NCI-H2227 (cell line): ENCODE results near the gene DFFA.
A peak's percentile ranks its signal among the peaks of the same experiment; 100 is the strongest.

ENCODE experiments used
- DNase-seq: peaks from one replicate; lab custom pipeline; 2025; ENCODE audit not compliant: unreplicated experiment; lab: John Stamatoyannopoulos, UW

The DFFA gene

GRCh38 chr1:10472220-10473144, at the start of gene DFFA:
DFFA (minus strand) TSS chr1:10472529; CDS start chr1:10472458, 71 bp downstream.
- peak; percentile 97 for DNase-seq

GRCh38 chr1:10521537-10522157, 49.3 kb upstream of the DFFA start:
- DNase-seq, result no peak

- no peak for DNase-seq
Observed at GRCh38 chr1:10520952-10521351, 48.6 kb upstream of the DFFA start.

GRCh38 chr1:10520497-10520896, 48.2 kb upstream of the DFFA start:
- DNase-seq, result no peak

GRCh38 chr1:10519016-10519417, 46.7 kb upstream of the DFFA start:
- peak; percentile 82 for DNase-seq

GRCh38 chr1:10517677-10517982, 45.3 kb upstream of the DFFA start:
- DNase-seq, result no peak

GRCh38 chr1:10516925-10517676, 44.8 kb upstream of the DFFA start:
- DNase-seq, result no peak

- no peak for DNase-seq
Observed at GRCh38 chr1:10515976-10516750, 43.8 kb upstream of the DFFA start.

GRCh38 chr1:10515301-10515975, 43.1 kb upstream of the DFFA start:
- no peak for DNase-seq

- peak; percentile 62 for DNase-seq
Observed at GRCh38 chr1:10514490-10515235, 42.3 kb upstream of the DFFA start.

GRCh38 chr1:10513199-10513598, 40.9 kb upstream of the DFFA start:
- no peak for DNase-seq

GRCh38 chr1:10511494-10511885, 39.2 kb upstream of the DFFA start:
- DNase-seq, result no peak

GRCh38 chr1:10510520-10511493, 38.5 kb upstream of the DFFA start:
- DNase-seq, result no peak

GRCh38 chr1:10509809-10510509, 37.6 kb upstream of the DFFA start:
- DNase-seq, result peak; percentile 80

GRCh38 chr1:10508511-10508951, 36.2 kb upstream of the DFFA start:
- DNase-seq, result peak; percentile 49

- peak; percentile 91 for DNase-seq
Observed at GRCh38 chr1:10507111-10507879, 35.0 kb upstream of the DFFA start.

GRCh38 chr1:10506677-10507047, 34.3 kb upstream of the DFFA start:
- DNase-seq, result no peak
